Chondrocyte (in vitro differentiated cells): ENCODE data around the gene USP32. TPM values are rescaled to one million over a fixed set of nuclear protein-coding genes. Genes with fewer than 3 reads are reported as not detected.
"Not testable (repeated sequence)": the region's sequence is repeated elsewhere in the genome, so short reads cannot be mapped to it uniquely, and the experiment has no call there.

ENCODE experiments used
- DNase-seq: peaks from one replicate; pipeline ENCODE4 v3.0.0; 2021; ENCODE audit warnings: mixed read lengths, low spot score
- H3K27ac Mint-ChIP-seq: one replicate; pipeline ENCODE4 v1.8.0; 2021; ENCODE audit warnings: mild to moderate bottlenecking, moderate library complexity, mixed read lengths; ENCODE audit not compliant: unreplicated experiment
- H3K27me3 Mint-ChIP-seq: 2 replicates; pipeline ENCODE4 v1.8.0; 2021; ENCODE audit warnings: low read depth, mixed read lengths
- H3K36me3 Mint-ChIP-seq: 2 replicates; pipeline ENCODE4 v1.8.0; 2021; ENCODE audit warnings: low read depth, mixed read lengths
- H3K4me1 Mint-ChIP-seq: 2 replicates; pipeline ENCODE4 v1.8.0; 2021; ENCODE audit warnings: low read depth, mild to moderate bottlenecking, mixed read lengths
- H3K4me3 Mint-ChIP-seq: one replicate; pipeline ENCODE4 v1.8.0; 2021; ENCODE audit warnings: mild to moderate bottlenecking, moderate library complexity, mixed read lengths; ENCODE audit not compliant: unreplicated experiment
- H3K9me3 Mint-ChIP-seq: 2 replicates; pipeline ENCODE4 v1.8.0; 2021; ENCODE audit warnings: low read depth, mixed read lengths
- CTCF ChIP-seq: fragments of 200-600 bp; sonication (generic); IDR thresholded peaks from 2 replicates; pipeline ENCODE4 v1.5.0; 2021; ENCODE audit warnings: antibody characterized with exemption, mild to moderate bottlenecking, moderate library complexity
- long read RNA-seq: library from polyadenylated mRNA; stranded (forward); transcript quantifications from one replicate; pipeline ENCODE4 v2.0.0, GENCODE V29; 2021
- total RNA-seq: library from RNA; stranded (reverse); gene quantifications from 3 replicates; pipeline ENCODE4 v1.2.1, GENCODE V29; 2021

The USP32 gene
- 35.2 to 42.2 TPM (median 41.1 TPM) in 3 replicates for total RNA-seq
- long read RNA-seq, full-length matches to known transcripts: 8 of 20 reads
- long read RNA-seq, partial matches to known transcripts: 9 of 20 reads
- long read RNA-seq, other reads (novel, unspliced or antisense): 3 of 20 reads

- peak; percentile 98 for DNase-seq
- H3K4me1 Mint-ChIP-seq: peaks cover 38% of the 10 kb centered on the region
- no peaks in the 10 kb centered on the region for H3K9me3 Mint-ChIP-seq
- H3K36me3 Mint-ChIP-seq: no peaks in the 10 kb centered on the region
- H3K4me3 Mint-ChIP-seq: peak within 1 kb of the TSS; percentile 85
- peak; percentile 57 for TF ChIP-seq CTCF
- no peaks in the 10 kb centered on the region for H3K27me3 Mint-ChIP-seq
- H3K27ac Mint-ChIP-seq: peak within 1 kb of the TSS; percentile 99
These were observed at the start of gene USP32 for GRCh38 chr17:60392042-60392844. USP32 (minus strand) TSS chr17:60392133; CDS start chr17:60391939, 194 bp downstream.

GRCh38 chr17:60439501-60439900 lies 47.6 kb upstream of the USP32 start:
- TF ChIP-seq CTCF: no peak
- Mint-ChIP-seq H3K27me3 (no peaks in the 10 kb centered on the region), H3K4me3 (no peak overlapping the region), H3K36me3 (no peaks in the 10 kb centered on the region), H3K9me3 (no peaks in the 10 kb centered on the region), H3K4me1 (peaks cover 21% of the 10 kb centered on the region), H3K27ac (no peak overlapping the region)
- no peak for DNase-seq

- DNase-seq: no peak
- Mint-ChIP-seq H3K4me1 (peaks cover 11% of the 10 kb centered on the region), H3K27ac (no peak overlapping the region), H3K36me3 (no peaks in the 10 kb centered on the region), H3K4me3 (no peak overlapping the region), H3K27me3 (no peaks in the 10 kb centered on the region), H3K9me3 (peaks cover 2% of the 10 kb centered on the region)
- TF ChIP-seq CTCF: no peak
These were observed 44.7 kb upstream of the USP32 start for GRCh38 chr17:60436676-60437075.

- no peak for DNase-seq
- Mint-ChIP-seq H3K9me3 (peaks cover 2% of the 10 kb centered on the region), H3K27me3 (no peaks in the 10 kb centered on the region), H3K36me3 (no peaks in the 10 kb centered on the region), H3K27ac (peak overlapping the region; percentile 87), H3K4me3 (no peak overlapping the region), H3K4me1 (peaks cover 11% of the 10 kb centered on the region)
- peak; percentile 93 for TF ChIP-seq CTCF
These were observed 43.6 kb upstream of the USP32 start for GRCh38 chr17:60435244-60436167.

- H3K27me3 Mint-ChIP-seq, H3K36me3 Mint-ChIP-seq, DNase-seq, H3K4me3 Mint-ChIP-seq, H3K9me3 Mint-ChIP-seq, H3K27ac Mint-ChIP-seq, H3K4me1 Mint-ChIP-seq: not testable (repeated sequence)
These were observed 41.4 kb upstream of the USP32 start for GRCh38 chr17:60433021-60433997.

GRCh38 chr17:60430561-60430960 lies 38.6 kb upstream of the USP32 start:
- H3K9me3 Mint-ChIP-seq, H3K4me3 Mint-ChIP-seq, H3K27ac Mint-ChIP-seq, H3K27me3 Mint-ChIP-seq, DNase-seq, H3K4me1 Mint-ChIP-seq, H3K36me3 Mint-ChIP-seq: not testable (repeated sequence)

GRCh38 chr17:60428491-60428890 lies 36.6 kb upstream of the USP32 start:
- H3K9me3 Mint-ChIP-seq, H3K4me1 Mint-ChIP-seq: not testable (repeated sequence)

More at GRCh38 chr17:60428491-60428890, 36.6 kb upstream of the USP32 start:
- not testable (repeated sequence) for H3K4me3 Mint-ChIP-seq, H3K27me3 Mint-ChIP-seq, H3K27ac Mint-ChIP-seq, DNase-seq, H3K36me3 Mint-ChIP-seq
